Fibroblast of skin of back (primary cell): ENCODE results near the gene ZBTB7A.

Experiments used
- DNase-seq: peaks from one replicate; pipeline ENCODE4 v3.0.0-alpha.2; 2013

ZBTB7A gene

DNA sequence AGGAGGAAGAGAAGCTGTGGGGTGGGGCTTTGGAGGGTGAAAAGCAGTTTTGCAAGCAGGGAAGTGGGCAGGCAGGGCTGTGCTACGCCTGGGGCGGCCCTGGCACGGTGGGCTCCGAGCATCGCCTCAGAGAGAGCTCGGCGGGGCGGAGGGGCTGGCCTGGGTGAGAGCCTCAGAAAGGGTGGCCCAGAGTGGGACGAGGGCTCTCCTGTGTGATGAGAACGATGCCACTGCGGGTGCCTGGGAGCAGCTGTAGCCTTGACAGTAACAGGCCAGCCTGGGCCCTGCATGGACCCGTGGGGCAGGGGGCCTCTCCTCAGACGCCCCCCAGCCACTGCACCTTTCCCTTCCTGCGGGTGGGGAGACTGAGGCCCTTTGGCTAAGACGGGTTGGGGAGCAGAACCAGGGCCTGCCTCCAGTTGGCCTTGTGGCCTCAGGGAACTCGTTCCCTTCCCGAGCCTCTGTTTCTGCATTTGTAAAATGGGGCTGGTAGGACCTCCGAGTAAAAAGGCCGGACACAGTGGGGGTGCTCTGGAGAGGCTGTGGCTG lies 31.6 kb downstream of the ZBTB7A start:
- no peak for DNase-seq

DNA sequence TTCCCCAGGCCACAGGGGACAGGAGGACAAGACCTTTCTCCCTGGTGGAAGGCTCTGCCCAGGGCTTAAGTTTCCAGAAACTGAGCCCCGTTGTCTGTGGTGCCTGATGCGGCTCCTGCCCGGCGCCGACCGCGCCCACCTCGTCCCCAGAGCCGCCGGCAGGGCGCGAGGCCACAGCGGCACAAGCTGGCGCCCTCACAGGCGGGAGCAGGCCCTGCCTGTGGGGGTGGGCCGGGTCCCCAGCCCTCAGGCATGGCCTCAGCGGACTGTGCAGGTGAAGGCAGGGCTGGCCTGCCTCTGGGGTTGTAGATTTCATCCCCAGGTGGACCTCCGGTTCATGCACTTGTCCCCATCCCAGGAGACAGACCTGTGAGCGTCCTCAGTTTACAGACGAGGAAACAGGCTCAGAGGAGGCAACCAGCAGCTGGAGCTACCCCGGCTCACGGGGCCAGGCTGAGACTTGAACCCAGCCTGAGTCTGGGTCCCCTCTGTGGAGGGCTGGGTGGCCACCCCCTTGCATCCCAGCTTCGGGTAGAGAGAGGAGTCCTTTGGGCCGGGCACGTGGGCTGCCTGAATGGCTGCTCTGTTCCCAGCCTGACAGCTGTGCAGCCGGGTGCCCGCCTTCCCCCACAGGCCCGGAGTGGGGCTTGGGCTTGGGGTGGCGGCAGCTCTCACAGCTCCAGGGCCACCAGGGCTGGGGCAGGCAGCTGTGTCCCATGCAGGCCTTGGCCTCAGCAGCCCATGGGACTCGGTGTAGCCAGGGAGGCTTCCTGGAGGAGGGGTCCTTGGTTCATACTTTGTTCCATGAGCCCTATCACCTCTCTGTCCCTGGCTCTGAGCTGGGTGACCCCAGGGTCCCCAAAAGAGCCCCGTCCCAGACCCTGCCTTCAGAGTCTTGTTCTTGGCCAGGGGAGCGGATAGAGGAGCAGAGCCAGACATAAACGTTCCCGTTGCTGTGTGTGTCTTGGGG lies 32.4 kb downstream of the ZBTB7A start:
- no peak for DNase-seq

DNA sequence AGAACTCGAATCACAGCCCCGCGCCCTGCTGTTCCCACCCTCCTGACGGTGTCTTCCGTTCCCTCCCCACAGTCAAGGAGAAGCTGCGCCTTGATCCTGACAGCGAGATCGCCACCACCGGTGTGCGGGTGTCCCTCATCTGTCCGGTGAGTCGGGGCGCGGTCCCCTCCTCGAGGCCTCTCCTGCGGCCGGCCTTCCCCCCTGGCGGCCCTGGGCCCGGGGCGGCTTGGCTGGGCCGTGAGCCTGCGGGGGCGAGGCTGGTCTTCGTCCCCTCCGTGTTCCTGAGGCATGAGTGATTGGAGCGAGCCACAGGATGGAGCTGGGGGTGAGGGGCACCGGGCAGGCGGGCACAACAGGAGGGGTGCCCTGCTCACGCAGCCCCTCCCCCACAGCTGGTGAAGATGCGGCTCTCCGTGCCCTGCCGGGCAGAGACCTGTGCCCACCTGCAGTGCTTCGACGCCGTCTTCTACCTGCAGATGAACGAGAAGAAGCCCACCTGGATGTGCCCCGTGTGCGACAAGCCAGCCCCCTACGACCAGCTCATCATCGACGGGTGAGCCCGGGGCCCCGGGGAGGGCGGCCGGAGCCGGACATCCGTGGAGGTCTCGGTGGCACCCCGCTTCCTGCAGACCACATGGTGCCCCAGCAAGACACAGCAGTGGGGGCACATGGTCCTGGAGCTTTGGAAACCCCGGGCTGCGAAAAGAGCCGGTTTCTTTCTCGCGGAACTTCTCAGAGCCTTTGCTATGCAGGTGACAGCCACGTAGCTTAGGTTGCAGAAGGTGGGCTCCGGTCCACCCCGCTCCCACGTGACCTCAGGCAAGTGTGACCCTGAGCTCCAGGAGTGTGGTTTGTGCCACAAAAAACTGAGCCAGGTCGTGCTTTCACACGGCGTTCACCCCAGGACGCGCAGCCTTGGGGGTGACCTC lies 33.4 kb downstream of the ZBTB7A start:
- no peak for DNase-seq

DNA sequence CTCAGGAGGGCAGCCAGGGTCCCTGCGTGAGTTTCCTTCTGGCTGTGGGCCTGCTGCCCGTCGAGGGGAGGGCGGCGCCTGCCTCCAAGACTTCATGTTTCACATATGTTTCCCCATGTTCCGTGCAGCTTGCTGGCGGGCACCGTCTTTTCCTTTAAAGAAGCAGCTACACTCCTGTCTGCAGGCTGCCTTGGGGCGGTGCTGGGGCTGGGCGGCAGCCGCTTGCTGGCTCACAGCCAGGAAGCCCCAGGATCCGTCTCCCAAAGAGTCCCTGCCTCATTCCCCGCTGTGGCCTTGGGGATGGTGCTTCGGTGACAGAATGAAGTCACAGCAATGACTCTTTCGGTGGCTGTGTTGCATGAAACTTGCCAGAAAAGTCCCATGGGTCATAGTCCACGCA lies 34.3 kb downstream of the ZBTB7A start:
- peak; percentile 20 for DNase-seq

DNA sequence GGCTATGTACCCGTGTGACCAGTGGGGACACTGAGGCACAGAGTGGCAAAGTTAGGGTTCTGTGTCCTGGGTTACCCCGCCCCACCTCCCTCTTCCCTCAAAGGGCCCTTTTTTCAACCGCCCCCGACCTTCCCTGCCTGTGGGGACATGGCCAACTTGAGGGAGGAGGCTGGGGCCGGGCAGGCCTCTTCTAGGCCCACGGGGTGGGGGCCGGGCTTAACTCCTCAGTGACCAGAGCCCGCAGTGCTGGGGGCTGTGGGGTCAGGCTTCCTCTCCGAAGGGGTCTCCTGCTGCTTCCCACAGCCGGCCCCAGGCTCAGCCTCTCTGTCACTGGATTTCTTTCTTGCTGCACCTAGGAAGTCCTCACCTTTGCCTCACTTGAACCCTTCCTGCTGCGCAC lies 35.3 kb downstream of the ZBTB7A start:
- DNase-seq: no peak

DNA sequence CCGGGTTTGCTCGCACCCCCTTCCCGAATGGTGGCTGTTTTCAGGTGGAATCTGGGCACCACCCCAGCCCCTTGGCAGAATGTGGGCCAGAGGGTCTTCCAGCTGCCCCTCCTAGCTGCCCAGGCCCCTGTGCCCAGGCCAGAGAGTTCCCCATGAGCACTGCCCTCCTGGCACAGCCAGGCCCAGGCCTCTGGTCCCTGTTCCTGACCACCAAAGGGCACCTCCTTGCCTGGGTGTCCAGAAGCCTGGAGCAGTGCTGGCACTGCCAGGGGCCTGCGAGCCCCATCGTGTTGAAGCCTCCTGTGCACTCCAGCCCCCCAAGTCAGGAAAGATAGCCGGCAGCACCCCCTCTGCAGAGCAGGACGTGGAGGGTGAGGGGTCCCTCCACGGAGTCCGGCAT lies 35.7 kb downstream of the ZBTB7A start:
- DNase-seq: no peak

DNA sequence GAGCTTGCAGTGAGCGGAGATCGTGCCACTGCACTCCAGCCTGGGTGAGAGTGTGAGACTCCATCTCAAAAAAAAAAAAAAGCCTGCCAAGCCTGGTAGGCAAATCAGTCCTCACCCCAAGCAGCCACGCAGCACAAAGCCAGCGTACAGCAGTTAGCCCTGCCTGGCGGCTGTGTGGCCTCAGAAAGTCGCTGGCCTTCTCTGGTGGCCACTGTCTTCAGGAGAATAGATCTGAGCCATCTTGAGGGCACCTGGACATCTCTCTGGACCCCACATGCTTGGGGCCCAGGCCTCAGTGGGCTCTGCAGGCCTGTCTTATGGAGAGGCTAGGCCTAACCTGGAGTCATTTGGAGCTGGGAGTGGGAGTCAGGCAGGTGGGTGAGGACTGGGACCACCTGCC lies 36.1 kb downstream of the ZBTB7A start:
- no peak for DNase-seq

DNA sequence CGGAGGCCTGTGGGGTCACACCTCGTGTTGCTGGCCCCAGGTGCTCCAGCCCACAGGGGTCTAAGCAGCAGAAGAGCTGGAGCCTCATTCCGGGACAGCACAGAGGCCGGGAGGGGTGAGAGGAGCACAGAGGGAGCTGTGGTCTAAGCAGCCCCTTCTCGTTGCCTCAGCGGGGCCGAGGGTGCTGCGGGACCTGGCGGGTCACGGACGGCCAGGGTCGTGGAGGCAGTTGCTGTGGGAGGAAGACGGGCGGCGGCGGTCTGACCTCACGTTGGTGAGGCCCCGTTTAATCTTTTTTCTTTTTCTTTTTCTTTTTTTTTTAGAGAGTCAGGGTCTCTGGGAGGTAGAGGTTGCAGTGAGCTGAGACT lies 37.5 kb downstream of the ZBTB7A start:
- DNase-seq: no peak

DNA sequence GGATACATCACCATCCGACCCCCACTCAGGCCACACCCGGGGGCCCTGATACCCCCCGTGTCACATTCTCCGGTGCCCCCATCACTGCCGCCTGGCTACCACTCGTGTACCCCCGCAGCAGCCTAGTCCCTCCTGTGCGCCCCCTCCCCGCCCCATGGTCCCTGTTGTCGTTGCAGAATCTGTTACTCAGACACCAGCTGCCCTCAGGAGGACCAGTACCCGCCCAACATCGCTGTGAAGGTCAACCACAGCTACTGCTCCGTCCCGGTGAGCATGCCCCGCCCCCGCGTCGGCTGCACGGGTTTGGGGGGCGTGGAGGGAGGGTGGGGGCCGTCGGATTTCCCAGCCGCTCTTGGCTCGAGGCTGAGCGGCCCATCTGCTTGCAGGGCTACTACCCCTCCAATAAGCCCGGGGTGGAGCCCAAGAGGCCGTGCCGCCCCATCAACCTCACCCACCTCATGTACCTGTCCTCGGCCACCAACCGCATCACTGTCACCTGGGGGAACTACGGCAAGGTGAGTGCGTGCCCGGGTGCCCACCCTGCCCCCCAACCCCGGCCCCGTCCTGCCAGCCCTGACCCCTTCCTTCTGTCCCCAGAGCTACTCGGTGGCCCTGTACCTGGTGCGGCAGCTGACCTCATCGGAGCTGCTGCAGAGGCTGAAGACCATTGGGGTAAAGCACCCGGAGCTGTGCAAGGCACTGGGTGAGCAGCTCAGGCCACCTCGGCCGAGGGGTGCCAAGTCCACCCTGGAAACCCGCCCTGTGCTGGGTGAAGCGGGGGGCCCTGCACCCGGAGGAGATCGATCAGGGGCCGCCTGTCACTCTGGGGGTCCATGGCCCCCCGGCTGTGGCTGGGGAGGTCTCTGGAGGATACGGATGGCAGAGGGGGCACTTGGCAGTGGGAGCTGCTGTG lies 38.1 kb downstream of the ZBTB7A start:
- no peak for DNase-seq

DNA sequence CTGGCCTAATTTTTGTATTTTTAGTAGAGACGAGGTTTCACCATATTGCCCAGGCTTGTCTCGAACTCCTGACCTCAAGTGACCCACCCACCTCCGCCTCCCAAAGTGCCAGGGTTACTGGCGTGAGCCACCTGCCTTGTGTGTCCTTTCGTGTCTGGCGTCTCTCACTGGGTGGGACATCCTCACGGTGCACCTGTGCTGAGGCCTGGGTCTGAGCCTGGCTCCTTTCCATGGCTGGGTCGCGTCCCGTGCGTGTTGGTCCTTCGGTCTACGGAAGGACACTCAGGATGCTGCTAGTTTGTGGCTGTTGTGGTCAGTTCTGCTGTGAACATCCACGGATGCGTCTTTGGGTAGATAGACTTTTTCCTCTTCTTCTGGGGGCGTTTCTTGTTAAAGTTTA lies 39.6 kb downstream of the ZBTB7A start:
- DNase-seq: no peak

DNA sequence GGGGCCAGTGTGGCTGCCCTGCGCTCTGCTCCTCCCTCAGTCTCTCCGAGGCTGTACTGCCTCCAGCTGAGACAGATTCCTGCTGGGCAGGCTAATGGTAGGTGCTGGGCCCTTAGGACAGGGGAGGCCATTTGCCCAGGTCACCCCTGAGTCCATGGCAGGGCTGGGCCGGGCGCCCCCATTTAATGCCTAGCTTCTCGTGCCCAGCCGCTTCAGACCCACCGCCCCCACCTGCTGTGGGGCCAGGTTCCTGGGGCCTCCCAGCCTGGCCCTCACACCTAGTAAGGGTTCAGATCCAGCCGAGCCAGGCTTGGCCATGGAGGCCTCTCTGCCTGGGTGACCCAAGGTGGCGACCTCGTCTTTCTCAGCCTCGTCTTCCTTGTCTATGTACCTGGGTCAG lies 41.4 kb downstream of the ZBTB7A start:
- DNase-seq: no peak

DNA sequence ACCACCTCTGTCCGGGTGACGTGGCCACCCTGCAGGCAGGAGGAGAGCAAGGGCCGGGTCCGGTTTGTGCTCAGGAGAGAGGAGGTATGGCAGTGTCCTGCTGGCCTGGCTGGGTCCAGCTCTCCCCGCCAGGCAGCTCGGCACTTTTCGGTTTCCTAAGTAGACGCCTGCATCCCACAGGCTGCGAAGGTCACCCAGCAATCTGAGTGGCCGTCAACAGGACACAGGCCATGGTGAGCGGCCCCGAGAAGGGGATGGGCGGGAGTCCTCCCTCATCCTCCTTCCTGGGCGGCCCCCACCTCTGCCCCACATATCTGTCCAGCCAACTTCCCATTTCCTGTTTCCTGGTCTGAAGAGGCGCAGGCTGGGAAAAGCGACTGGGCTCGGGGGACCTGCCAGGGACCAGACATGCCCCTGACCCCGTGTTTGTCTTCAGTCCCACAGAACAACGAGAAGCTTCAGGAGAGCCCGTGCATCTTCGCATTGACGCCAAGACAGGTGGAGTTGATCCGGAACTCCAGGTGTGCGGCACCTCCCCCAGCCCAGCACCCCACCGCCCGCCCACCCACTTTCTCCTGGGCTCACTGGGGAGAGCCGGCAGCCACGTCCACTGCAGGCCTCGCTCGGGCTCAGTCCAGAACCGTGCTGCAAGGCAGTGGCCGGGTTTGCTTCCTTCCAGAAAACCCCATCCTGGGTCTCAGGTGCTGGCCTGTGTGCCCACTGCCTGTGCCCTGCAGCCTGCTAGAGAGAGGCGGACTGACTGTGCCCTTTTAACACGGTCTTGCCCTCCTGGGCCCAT lies 42.9 kb downstream of the ZBTB7A start:
- DNase-seq: no peak

DNA sequence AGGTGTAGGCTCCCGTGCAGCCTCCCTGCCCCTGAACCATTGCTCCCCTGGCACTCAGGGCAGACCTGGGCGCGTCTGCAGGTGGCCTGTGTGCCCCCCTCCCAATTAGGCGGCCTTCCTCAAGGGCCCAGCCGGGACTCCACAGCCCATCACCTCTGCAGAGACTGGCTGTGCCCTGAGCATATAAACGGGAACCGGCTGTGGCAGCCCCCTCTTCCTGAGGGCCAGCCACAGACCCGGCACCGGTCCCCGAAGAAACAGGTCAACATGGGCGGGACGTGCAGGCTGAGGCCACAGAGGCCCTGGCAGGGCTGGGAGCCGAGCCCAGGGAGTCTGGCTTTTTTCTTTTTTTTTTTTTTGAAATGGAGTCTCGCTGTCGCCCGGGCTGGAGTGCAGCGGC lies 47.1 kb downstream of the ZBTB7A start:
- DNase-seq: no peak

DNA sequence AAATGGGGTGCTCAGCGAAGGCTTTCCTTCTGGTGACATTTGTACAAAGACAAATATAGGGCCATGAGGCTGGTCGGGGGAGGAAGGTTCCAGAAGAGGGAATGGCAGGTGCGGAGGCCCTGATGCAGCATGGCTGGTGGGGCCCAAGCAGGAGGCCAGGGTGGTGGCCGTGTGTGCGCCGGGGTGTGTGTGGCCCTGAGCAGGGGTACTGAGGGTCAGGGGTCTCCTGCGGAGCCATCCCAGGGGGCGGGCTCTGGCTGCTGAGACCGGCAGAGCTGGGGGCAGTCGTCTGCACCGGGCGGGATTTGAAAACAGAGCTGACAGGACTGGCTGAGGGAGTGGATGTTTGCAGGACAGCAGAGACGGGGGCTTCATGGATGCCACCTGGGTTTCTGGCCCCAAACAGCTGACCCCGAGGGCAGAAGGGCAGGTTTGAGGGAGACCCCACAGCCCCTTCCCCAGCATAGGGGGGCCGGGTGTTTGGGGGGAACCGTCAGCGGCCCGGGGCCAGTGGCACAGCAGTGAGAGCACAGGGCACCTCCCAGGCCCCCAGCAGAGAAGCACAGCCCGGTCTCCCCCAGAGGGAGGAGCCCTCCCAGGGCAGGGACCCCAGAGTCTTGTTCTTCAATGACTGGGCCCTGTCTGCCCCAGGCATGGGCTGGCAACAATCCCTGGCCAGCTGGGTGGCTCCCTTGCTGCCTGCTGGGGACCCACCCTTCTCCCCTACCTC lies 47.8 kb downstream of the ZBTB7A start:
- no peak for DNase-seq

DNA sequence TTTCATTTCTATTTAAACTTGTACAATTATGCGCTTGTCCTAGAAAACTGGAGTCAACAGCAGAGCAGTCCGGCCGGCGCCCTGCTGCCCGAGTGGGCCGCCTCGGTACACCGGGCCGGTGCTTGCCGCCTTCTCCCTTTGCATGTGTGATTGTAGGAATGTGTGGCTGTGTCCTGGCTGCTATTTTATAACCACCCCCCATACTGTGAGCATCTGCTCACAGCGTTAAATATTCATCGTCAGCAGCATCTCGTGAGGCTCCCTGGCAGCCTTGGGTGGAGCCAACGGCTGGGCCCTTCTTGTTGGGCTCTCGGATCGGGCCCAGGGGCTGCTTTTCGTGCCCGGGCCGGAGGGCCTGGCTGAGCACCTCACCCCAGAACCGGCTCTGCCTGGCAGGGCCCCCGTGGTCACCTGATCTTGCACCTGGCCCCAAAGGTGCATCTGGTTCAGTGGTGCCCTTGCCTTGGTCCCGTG lies 48.5 kb downstream of the ZBTB7A start:
- no peak for DNase-seq

DNA sequence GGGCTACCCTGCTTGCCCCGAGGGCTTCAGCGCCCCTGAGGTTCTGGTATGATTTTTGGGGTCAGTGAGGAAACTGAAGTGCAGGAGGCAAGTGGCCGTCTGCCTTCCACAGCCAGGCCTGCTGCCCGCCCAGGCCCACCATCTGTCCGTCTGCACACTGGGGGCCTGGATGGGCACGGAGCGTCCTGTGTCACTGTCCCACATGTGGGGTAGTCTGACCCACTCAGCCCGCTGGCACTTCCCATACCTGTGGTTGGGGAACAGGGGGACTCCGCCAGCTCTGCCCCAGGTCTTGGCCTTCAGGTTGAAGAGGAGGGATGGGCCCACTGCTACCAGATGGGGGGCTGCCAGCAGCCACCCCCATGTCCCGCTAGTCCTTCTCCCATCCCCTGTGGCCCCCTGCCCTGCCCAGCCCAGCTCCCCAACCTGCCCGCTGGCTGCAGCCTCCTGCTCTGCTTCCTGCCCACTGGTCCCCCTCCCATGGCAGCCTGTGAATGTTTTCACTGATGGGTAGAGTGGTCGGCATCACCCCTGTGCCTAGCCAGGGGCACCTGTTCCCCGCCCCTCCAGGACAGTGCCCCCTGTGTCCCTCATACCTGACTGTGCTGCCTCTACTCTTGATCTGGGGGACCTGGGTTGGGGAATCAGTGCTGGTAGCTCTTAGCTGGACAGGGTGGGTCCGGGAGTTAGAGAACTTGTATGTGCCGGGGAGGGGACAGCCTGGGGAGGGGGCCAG lies 49.6 kb downstream of the ZBTB7A start:
- no peak for DNase-seq

DNA sequence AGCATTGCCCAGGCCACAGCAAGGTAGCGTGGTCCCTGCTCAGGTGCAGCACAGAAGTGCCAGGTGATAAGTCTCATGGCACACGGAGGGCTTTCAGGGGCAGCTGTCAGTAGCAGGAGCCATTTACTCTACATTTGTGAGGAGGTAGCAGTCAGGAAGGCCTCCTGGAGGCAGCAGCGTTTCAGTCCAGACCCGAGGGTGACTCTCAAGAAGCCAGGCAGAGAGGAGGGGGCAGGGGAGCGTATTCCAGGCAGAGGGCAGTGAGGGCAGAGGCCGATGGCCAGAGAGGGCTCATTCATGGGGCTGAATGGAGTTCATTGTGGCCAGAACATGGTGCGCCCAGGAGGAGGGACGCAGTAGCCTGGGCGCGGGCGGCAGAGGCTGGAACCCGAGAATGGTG lies 50.2 kb downstream of the ZBTB7A start:
- DNase-seq: no peak

DNA sequence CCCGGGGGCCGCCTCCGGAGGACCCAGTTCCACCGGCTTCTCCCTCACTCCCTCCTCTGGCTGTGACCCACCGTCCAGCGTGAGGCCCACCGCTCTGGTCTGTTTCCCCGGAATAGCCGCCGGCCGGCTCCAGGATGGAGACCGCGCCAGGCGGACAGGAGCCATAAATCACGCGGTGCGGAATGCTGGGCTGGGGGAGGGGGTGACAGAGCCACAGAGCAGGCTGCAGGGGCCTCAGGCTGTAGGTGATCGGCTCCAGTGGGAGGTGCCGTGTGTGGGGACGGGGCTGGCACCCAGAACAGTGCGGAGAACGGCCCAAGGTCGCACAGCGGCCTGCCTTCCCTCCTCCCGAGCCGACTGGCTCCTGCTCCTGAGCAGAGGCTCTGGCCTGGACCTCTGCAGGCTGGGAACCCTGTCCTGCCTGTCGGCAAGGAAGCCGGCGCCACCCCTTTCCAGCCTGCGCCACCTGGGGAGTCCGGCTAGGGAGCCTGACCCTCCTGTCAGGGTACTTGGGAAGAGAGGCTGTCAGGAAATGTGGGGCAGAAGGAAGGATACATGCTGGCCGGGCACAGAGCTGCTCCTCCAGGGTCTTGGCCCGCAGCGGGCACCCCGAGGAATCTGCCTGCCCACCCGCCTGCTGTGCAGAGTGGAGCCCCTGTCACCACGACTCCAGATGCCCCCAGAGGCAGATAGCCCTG lies 50.8 kb downstream of the ZBTB7A start:
- DNase-seq: no peak
